HG02981 (cell line): ENCODE results near the gene KIF4A.
A peak's percentile ranks its signal among the peaks of the same experiment; 100 is the strongest.
"Not testable (repeated sequence)": the region's sequence is repeated elsewhere in the genome, so short reads cannot be mapped to it uniquely, and the experiment has no call there.

Experiments
- ATAC-seq: cut with Tn5 transposase; IDR thresholded peaks from one replicate; pipeline ENCODE4 v1.9.1; 2021; ENCODE audit warnings: mild to moderate bottlenecking, moderate library complexity; ENCODE audit not compliant: unreplicated experiment

KIF4A gene

GRCh38 chrX:70386235-70386634 lies 96.3 kb downstream of the KIF4A start:
- no peak for ATAC-seq

GRCh38 chrX:70398899-70399298 lies 109.0 kb downstream of the KIF4A start:
- ATAC-seq = no peak

GRCh38 chrX:70400181-70400580 lies 110.3 kb downstream of the KIF4A start:
- not testable (repeated sequence) for ATAC-seq

GRCh38 chrX:70402721-70403120 lies 112.8 kb downstream of the KIF4A start:
- no peak for ATAC-seq

- no peak for ATAC-seq
Observed at GRCh38 chrX:70405003-70405402, 115.1 kb downstream of the KIF4A start.

GRCh38 chrX:70410921-70411320 lies 121.0 kb downstream of the KIF4A start:
- no peak for ATAC-seq

GRCh38 chrX:70411475-70411874 lies 121.6 kb downstream of the KIF4A start:
- ATAC-seq = no peak

GRCh38 chrX:70421618-70422017 lies 131.7 kb downstream of the KIF4A start:
- no peak for ATAC-seq

GRCh38 chrX:70422851-70423341 lies 133.0 kb downstream of the KIF4A start, which contains the start of gene GDPD2:
Gene GDPD2 (plus strand): TSS chrX:70423314. CDS start chrX:70424985, 1,671 bp downstream.
- no peak for ATAC-seq

- no peak for ATAC-seq
Observed at GRCh38 chrX:70423936-70424675, 134.2 kb downstream of the KIF4A start.

GRCh38 chrX:70424801-70425200 lies 134.9 kb downstream of the KIF4A start:
- no peak for ATAC-seq

GRCh38 chrX:70426286-70427278 lies 136.7 kb downstream of the KIF4A start:
- ATAC-seq = no peak

GRCh38 chrX:70427365-70427764 lies 137.5 kb downstream of the KIF4A start:
- no peak for ATAC-seq

GRCh38 chrX:70429759-70430158 lies 139.9 kb downstream of the KIF4A start:
- ATAC-seq = no peak

GRCh38 chrX:70432936-70433847 lies 143.3 kb downstream of the KIF4A start:
- ATAC-seq = no peak

- ATAC-seq = peak; percentile 62
Observed at GRCh38 chrX:70433848-70434351, 144.0 kb downstream of the KIF4A start.

- ATAC-seq = peak; percentile 50
Observed at GRCh38 chrX:70434352-70434866, 144.5 kb downstream of the KIF4A start.

- ATAC-seq = no peak
Observed at GRCh38 chrX:70434914-70435586, 145.1 kb downstream of the KIF4A start.

GRCh38 chrX:70436343-70436742 lies 146.4 kb downstream of the KIF4A start:
- no peak for ATAC-seq
